ENCODE data around the gene RSPH6A.
A peak's percentile ranks its signal among the peaks of the same experiment; 100 is the strongest.
"Not testable (repeated sequence)": the region's sequence is repeated elsewhere in the genome, so short reads cannot be mapped to it uniquely, and the experiment has no call there.

RSPH6A gene

DNA sequence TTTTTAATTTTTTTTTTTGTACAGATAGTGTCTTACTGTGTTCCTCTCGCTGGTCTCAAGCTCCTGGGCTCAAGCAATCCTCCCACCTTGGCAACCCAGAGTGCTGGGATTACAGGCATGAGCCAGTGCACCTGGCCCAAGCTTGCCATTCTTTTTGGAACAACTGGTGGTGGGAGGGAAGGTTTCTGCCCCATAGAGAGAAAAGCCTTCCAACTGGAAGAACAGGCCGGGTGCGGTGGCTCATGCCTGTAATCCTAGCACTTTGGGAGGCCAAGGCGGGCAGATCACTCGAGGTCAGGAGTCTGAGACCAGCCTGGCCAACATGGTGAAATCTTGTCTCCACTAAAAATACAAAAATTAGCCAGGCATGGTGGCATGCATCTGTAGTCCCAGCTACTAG, 15.6 kb downstream of the RSPH6A start:
- not testable (repeated sequence) for DNase-seq

DNA sequence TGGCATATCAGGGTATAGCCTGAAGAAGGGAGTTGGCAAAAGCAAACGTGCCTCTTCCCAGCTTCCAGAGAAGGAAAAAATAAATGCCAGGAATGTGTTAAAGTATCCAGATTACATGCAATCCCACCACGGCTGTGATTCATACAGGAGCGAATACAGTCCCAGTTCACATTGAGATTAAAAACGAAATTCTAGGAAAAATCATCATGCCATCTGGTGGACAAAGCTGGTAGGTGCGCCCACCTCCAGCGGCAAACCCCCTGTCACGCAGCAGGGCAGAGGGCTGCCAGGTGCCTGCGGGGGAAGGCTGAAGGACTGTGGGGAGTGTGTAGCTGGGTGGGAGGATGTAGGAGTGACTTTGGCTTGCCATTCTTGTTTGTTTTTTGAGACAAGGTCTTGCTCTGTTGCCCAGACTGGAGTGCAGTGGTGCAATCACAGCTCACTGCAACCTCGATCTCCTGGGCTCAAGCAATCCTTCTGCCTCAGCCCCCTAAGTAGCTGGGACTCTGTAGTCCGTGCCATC, 16.1 kb downstream of the RSPH6A start:
- peak; percentile 13 for DNase-seq

DNA sequence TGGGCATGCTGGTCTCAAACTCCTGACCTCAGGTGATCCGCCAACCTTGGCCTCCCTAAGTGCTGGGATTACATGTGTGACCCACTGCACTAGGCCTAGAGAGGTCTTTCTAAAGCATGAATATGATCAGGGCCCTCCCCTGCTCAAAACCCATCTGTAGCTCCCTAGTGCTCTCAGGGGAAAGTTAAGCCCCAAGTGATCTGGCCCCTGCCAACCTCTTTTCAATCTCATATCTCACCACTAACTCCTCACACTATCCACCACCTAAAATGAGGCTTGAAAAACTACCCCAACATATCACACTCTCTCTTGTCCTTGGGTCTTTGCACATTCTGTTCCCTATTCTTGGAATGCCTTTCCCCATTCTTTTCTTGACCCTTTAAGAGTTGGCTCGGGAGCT, 20.5 kb downstream of the RSPH6A start:
- no peak for DNase-seq

DNA sequence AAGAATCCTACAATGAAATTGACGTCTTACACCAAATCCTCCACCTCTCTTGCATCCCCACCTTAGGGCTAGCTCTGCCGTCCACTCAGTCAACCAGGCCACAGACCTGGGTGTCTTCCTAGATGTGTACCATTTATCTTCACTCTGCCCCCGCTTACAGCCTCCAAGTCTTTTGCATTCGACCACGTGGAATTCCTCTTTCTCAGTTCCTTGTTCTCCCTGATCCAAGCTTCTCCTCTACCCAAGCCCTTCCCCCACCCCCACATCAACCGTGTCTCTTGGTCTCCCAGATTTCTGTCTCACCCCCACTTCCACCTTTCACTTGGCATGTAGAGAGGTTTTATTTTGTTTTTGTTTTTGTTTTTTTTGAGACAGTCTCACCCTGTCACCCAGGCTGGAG, 21.2 kb downstream of the RSPH6A start:
- DNase-seq, result no peak

DNA sequence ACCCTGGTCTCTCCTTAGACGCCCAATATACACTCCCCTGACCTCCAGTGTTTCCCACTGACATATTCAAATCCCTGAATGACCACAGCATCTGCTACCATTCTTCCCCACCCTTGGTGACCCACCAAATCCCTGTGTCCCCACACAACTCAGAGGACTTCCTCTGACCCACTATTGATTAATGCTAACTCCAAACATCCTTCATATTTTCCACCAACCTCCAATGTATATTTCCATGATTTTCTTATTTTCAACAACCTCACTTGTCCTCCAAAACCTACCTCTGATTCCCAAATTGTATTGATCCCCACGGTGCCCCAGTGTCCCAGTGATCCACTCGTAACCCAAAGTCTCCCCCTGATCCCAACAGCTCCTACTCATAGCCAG, 21.9 kb downstream of the RSPH6A start:
- DNase-seq, result no peak

DNA sequence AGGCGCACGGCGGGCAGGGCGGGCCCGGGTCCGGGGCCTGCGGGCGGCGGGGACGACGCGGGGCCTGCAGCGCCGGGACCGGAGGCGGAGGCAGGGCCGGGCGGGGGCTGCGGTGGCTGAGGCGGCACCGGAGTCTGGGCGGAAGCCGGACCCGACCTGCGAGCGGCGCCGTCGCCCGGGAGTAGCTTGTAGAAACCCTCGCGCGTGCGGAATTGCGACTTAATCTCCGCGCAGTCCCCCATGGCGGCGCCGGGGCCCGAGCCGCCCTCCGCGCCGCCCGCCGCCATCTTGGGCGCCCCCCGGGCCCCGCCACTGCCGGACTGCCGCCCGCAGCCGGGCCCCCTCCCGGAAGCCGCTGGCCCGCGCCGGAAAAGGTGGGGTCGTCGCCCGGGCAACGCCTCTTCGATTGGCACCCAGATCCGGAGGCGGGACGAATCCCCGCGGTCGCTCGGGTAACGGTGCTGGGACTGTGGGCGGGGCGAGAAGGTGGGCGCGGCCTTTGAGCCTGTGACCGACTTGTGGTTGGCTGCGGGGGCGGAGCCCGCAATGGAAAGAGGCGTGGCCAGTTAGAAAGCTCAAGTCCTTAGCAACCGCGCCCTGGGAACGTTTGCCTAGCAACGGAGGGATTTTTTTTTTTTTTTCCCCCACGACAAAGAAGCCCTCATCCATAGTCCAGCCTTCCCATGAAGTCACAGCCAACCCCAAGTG, 22.5 kb downstream of the RSPH6A start, which contains the start of gene DMWD:
DMWD (minus strand) TSS at position 376 of the 708 bp plus-strand sequence; CDS start at position 287, 89 bp downstream.
- peak; percentile 96 for DNase-seq

DNA sequence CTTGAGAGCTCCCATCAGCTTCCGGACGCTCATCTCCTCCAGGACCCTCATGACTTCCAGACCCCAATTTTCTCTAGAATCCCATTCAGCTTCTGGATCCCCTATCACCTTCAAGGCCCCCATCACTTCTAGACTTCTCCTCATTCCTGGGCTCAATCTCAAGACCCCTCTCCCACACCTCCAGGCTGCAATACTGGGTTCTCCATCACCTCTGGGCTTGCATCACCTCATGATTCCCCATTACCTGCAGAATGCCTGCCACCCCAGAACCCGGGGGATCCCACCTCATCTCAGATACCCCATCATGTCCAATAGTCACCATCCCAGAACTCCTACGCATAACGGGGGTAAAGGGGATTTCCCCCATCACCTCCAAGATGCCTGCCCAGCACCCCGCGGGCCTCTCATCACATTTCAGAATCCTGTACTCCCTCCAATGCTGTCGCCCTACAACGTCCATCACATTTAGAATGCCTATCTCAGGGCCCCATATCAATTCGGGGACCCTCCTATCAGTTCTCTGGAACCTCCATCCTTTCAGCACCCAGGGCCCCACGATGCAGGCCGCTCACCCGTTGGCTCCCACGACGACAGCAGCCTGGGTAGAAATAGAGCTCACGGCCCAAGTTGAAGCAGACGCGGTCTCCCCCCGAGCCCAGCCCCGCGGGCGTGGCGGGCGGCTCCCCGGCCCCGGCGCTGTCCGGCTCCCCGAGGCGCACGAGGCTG, 23.2 kb downstream of the RSPH6A start:
- DNase-seq, result no peak

DNA sequence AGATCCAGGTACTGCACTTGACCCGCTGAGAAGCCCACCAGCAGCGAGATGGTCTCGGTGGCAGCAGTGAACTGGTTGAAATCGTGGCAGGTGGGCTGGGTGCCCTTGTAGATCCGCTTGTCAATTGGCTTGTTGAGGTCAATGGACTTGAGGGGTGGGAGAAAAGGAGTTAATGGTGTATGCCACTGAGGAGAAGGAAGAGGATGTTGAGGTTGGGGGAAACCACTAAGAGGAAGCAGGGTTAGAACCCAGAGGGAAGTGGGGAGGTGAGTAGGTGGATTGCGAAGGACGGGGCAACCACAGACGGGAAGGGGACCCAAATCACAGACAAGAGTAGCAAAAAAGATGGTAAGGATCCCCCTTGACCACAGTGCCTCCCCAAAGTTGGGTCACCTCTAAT, 24.2 kb downstream of the RSPH6A start:
- DNase-seq, result peak; percentile 72

DNA sequence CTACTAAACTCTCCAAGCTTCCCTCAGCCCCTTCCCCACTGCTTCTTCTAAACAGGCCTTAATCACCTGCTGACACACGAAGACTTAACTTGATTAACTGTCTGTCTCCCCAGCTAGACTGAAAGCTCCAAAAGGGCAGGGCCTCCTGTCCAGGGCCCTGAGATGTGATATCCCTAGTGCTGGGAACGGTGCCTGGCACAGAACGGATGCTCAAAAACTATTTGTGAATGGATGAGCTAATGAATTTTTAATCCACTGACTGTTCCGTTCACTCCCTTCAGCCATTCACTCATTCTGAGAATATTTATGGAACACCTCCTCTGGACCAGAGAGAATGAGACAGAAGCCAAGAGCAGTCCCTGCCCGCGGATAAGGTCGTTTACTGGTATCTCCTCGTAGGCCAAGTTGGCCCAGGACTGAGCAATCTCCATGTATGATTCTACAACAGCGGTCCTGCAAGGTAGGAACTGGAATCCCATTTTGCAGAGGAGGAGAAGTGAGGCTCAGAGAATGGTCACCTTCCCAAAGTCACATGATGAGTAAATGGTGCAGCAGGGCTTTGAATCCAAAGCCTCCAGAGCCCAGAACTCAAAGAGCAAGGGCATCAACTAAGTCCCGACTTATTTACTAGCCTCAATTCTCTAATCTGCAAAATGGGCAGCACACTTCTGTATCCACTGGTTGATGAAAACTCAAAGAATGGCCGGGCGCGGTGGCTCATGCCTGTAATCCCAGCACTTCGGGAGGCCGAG, 25.9 kb downstream of the RSPH6A start:
- no peak for DNase-seq

DNA sequence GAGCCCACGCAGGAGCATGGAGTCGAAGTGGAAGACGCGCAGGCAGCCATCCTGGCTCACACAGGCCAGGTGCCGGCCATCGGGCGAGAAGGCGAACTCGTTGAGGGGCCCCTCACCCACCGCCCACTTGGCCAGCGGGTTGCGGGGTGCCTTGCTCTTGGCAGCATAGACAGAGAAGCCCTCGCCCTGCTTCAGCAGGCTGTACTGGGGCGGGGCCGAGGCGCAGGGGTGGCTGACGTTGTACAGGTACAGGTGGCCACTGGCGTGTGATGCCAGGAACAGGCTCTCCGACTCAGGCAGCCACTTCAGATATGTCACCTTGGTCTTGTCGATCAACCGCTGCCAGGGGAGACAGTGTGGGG, 28.6 kb downstream of the RSPH6A start:
- no peak for DNase-seq

DNA sequence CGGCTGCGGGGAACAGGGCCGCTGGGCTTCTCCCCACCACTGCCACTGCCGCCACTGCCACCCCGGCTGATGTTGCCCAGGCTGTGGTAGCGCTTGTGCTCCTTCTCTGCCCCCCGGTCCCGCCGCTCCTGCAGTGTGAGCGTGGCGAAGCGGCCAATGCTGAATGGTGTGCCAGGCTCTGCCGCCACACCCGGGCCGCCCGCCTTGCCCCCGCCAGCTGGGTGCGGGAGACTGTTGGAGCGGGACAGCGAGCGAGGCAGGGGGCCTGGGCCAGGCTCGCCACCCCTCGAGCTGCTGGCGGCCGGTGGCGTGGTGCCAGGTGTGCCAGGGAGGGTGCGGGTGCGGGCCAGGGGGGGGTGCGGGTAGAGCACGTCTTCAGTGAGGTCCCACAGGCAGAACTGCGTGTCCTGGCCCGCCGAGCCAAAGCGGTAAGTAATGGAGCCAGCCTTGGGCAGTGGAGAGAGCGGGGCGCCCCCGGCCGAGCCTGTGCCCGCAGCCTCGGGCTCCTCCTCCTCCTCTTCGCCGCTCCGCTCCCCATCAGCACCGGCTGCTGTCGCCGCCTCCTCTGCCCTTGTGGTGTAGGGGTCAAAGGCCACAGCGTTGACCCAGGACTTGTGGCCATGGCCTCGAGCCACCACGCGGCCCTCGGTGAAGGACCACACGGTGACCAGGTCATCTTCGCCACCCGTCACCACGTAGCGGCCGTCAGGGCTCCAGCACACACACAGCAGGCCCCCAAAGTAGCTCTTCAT, 29.2 kb downstream of the RSPH6A start:
- no peak for DNase-seq

DNA sequence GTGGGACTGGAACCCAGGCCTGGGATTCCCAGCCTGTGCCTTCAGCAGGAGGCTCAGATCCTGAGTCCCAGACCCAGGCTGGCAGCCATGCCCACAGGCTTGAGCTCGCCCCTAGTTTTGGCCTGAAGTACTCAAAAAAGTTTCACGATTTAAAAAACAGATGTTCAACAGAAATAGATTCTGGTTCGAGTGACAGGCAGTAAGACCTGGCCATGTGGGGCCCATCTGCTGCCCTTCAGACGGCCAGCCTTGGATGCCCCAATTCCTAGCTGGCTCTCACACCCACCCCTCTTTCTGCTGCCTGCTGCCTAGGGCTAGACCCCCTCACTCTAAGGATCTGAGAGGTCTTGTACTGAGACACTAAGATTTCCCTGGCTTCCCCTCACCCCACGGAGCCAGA, 30.0 kb downstream of the RSPH6A start:
- no peak for DNase-seq

DNA sequence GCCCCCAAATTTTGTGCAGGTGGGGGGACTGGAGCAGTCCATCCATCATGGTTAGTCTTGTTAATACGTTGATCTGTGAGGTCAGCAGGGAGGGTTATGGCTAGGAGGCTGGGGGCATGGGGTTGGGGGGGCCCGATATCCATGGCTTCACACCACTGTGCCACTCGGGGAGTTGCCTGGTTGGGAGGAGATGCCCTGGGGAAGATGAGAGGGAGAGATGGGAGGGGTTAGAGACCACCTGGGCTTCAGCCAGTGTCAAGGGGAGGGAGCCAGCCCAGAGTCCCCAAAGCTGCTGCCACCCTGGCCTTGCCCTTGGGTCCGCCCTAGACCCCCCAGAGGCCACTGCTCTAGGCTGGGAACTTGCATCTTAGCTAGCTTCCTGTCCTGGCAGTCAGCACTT, 31.0 kb downstream of the RSPH6A start:
- DNase-seq, result no peak

DNA sequence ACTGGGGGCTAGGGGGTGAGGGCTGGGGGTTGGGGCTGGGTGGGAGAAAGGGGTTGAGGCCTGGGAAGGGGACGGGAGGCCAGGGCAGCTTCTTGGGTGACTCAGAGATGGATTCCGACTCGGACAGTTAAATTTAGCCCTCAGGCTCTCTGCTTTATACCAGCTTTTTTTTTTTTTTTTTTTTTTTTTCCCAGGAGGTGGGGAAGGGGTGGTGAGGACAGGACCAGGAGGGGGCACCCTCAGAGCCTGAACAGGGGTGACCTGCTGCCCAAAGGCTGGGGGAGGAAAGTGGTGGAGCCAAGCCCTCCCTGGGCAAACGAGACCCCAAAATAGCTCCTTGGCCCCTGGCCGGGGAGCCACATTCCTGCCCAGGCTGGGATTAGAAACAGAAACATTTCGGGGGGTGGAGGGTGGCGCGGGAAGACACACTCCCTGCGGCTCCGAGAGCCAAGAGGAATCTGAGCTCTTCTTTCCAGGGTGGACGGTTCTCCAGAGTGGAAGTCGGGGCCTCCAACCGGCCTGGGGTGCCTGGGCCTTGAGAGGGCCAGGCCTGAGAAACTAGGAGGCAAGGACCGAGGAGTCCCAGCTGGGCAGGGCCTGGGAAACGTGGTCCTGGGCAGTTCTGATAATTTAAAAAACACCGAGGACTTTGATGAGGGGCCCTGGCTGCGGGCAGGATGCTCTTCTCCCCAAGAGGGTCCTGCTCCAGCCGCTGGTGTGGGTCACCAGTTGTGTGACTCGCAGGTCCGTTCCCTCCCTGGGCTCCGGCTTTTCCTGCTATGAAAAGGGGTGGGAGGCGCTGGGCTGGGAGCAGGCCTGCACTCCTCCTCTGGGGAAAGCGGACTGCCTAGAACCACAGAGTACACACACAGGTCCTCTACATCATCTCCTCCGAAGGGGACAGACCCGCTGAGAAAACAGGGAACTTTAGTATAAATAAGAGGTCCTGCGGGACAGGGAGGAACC, 32.0 kb downstream of the RSPH6A start:
- no peak for DNase-seq

DNA sequence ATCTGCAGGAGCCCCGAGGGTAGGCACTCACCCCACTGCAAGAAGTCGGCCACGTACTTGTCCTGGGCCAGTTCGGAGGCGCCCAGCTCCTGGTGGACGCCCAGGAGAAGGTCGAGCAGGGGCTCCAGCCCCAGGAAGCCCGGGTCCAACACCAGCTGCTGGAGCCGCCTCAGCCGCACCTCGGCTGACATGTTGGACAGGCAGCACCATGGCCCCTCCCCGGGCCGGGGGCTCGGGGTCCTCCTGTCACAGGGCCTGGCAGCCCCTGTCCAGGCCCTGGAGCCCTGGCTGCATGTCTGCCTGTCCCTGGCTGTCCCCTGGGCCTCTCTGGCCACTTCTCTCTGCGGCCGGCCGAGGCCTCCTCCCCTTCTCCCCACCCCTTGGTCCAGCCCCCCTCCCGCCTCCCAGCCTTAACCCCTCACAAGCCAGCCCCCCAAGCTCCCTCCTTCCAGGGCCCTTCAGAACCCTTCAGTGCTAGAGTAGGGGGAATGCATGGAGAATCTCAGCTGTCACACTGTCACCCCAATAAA, 32.9 kb downstream of the RSPH6A start, which contains the start of gene DMPK:
DMPK (minus strand) TSS at position 329 of the 530 bp plus-strand sequence; CDS start at position 191, 138 bp downstream.
- DNase-seq, result no peak

DNA sequence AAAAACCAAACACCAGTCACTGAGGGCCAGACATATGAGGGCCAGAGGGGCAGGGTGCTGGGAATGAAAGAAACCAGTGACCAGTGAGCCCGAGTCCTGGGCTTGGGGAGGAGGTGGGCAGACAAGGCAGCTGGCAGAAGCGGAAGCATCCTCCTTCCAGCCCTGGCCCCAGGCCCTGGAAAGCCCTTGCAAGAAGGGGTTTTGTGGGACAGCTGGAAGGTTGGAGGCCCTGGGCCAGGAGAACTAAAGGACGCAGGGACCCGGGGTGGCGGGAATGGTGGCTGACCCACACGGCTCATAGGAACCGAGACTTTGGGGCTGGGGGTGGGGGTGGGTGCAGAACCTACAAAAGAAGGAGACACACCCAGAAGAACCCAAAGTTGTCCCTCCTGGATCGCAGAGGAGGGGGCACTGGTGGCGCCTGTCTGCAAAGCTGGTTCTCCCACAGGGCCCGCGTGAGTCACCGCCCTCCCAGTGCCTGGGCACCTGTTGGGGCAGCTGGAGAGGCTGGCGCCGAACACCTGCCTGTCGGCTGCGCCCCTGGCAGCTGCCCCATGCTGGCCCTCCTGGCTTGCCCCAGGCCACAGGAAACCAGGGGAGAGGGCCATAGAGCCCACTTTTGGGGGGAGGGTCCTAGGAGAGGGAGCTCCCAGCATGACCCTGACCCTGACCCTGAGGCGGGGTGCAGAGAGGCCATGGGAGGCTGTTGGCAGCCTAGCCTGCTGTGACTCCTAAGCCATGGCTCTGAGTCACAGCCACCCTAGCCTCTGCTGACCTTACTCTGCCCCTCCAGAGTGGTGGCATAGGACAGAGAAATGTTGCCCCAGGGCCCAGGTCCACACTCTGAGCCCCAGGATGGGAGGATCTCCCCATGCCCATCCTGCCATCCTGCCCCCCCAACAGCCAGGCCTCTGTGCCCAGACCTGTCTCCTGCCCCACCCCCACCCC, 33.6 kb downstream of the RSPH6A start:
- no peak for DNase-seq

DNA sequence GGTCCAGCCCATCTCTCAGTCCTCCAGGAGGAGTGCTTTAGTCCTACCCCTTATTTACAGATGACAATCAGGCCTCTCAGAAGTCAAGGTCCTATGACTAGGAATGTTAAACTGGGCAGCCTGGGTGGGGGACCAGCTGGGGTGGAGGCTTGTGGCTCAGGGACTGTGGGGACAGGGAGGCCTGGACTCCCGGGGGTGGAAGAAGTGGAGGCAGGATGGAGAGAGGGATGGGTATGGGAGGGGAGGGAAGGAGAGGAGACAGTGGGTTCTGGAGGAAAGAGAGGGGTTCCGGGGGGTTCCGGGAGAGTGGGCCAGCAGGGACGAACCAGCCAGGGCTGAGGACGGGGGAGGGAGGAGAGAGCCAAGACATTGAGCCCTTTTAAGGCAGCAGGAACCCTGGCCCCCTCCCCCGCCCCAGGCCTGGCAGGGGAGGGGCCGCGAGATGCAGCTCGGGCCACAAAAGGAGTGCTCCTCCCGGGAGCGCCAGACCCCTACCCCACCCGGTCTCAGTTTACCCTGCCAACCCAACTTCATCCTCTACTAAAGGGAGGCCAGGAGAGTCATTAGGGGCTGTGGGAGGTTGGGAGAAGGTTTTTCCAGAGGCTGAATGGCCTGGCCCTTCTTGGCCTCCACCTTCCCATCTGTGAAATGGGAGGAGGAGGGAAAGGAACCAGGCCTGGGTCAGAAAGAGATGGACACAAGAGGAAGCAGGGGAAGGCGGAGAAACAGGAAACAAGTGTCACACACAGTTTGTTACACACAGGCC, 34.5 kb downstream of the RSPH6A start:
- DNase-seq, result no peak

DNA sequence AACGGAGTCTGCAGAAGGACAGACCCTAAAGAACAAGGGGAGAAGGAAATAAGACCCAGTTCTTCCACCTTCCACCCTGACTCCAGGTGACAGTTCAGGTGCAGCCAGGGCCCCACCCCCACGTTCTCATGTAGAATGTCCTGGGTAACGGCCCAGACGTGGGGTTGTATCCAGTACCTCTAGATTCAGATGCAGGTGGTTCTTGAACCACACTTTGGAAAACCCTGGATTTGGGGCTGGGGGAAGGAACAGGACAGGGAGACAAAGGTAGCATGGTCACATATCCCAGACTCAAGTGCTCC, 35.0 kb downstream of the RSPH6A start:
- DNase-seq, result no peak

All from GDM1 (cell line).